ENCODE data around the gene SPDYE1. TPM values are rescaled to one million over a fixed set of nuclear protein-coding genes. Genes with fewer than 3 reads are reported as not detected.
A peak's percentile ranks its signal among the peaks of the same experiment; 100 is the strongest.

The SPDYE1 gene
- total RNA-seq, 2 donors from 2014 or later = not detected

DNA sequence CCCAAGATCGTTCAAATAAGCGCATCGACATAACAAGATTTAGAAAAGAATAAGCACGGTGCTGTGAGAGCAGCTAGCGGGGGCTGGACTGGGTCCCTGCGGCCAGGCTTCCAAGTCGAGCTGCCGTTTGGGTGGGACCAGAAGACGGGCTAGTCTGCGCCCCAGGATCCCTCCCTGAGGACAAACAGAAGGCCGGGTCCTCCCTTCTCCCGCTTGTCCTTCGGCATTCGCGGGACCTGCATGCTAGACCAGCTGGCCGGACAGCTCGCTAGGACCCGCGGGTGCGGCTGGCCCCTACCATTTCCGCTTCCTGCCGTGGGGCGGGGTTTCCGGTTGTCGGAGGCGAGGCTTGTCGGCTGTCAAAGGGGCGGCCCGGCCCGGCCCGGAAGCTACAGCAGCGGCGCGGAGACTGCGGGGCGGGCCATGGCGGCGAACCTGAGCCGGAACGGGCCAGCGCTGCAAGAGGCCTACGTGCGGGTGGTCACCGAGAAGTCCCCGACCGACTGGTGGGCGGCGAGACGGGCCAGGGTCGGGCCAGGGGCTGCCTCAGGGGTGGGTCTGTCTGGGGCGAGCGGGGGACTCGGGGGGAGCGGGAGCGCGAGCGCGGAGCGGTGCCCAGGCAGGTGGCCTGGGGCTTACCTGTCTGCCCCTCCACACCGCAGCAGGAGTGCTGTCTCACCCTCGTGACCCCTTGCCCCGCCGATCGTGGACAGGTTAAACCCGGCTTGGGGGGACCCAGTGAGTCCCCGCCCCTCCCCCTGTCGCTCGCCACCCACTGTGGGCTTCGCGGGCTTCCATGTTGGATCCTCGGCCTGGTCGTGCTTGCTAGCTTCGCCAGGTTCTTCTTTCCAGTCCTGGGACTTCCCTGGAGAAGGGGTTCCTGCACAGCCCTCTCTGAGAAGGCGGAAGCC lies 46.9 kb downstream of the SPDYE1 start, which contains the start of gene DBNL:
Gene DBNL, plus strand, starts transcription at position 388 of the 911 bp plus-strand sequence. Its CDS starts 36 bp downstream, at position 424.
- Histone ChIP-seq H3K9me3 (no peaks in the 10 kb centered on the region), H3K4me1 (ENCODE audit: control insufficient read depth in 1 of 2, low read depth in 2 of 2) (peaks cover 8 to 30% of the 10 kb centered on the region in 2 donors), H3K27me3 (replicated peaks; ENCODE audit: insufficient read depth) (no peaks in the 10 kb centered on the region), H3K27ac (peak within 1 kb of the TSS; percentile 53 to 79), H3K36me3 (peaks cover 5% of the 10 kb centered on the region), H3K4me3 (peak within 1 kb of the TSS; percentile 91)
- TF ChIP-seq, protein P1, sequence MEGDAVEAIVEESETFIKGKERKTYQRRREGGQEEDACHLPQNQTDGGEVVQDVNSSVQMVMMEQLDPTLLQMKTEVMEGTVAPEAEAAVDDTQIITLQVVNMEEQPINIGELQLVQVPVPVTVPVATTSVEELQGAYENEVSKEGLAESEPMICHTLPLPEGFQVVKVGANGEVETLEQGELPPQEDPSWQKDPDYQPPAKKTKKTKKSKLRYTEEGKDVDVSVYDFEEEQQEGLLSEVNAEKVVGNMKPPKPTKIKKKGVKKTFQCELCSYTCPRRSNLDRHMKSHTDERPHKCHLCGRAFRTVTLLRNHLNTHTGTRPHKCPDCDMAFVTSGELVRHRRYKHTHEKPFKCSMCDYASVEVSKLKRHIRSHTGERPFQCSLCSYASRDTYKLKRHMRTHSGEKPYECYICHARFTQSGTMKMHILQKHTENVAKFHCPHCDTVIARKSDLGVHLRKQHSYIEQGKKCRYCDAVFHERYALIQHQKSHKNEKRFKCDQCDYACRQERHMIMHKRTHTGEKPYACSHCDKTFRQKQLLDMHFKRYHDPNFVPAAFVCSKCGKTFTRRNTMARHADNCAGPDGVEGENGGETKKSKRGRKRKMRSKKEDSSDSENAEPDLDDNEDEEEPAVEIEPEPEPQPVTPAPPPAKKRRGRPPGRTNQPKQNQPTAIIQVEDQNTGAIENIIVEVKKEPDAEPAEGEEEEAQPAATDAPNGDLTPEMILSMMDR (IDR thresholded peaks at IDR 0.05) = no peak
- DNase-seq (ENCODE audit: low spot score) = peak; percentile 75
- peak; percentile 78 for ATAC-seq (ENCODE audit: insufficient number of reproducible peaks, low FRiP score, low read depth)

DNA sequence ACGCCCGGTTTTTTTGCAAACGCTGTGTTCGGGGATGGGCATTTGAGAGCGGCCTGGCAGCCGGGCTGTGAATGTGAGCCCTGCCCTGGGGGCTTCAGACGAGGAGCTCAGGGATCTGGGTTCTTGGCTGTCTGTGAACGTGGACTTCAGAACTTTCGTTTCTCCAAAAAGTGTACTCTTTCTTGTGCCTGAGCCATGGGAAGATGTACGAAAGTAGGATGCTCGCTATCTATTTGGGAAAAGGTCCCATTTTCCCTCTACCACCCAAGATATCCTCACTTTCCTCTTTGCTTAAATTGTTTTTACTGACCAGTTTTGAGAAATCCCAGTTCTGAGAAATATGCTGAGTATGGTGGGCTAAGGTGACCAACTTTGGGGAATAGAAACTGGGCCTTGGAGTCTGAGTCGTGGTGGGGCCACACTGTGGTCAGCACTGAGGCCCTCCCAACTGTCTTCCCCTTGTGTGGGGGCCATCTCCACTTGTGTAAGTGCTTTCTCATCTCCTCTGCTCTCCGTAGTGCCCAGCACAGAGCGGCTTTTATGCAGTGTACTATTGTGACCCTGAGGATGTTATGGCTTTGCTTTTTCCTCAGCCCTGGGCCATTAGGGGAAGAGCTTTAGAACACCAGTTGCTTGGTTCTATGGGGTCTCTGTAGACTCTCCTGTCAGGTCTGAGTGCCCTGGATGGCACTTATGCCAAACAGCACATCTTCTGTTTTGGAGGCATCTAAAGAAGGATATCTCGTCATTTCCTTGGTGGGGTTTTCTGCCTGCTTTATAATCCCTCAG lies 47.7 kb downstream of the SPDYE1 start:
- H3K4me1 ChIP-seq (ENCODE audit: control insufficient read depth in 1 of 2, low read depth in 2 of 2) = peaks cover 8 to 30% of the 10 kb centered on the region in 2 donors

DNA sequence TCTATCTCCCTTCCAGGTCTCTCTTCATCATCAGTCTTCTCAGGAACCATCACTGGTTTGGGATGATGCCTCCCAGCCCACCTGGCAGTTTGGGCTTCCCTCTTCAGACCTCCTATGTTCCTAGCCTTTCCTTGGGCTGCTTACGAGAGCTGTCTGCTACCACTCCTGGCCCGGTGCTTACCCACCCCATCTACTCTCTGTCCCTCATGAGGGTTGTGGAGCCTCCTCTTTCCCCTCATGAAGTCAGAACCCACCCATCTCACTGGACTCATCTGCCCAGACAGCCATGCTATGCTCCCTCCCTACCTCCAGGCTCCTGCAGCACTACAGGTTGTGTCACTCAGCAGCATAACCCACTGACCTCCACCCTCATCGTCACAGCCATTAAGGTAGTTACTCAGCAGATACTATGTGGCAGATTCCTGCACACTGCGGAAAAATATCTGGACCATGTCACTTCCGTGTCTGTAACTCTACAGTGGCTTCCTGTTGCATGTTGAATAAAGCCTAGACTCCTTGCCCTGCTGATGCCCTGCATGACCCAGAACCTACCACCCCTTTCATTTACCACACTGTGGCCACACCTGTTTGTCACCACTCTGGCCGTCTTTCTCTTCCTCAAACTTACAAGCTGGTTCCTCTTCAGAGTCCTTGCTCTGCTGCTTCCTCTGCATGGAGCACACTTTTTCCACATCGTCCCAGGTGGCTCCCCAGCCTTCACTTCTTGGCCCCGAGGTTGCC lies 48.8 kb downstream of the SPDYE1 start:
- TF ChIP-seq, protein P1 (IDR thresholded peaks at IDR 0.05) = no peak
- no peak overlapping the region for H3K4me3 ChIP-seq
- no peak for DNase-seq (ENCODE audit: low spot score)
- H3K36me3 ChIP-seq = peaks cover 24% of the 10 kb centered on the region
- H3K9me3 ChIP-seq = no peaks in the 10 kb centered on the region
- ATAC-seq (ENCODE audit: insufficient number of reproducible peaks, low FRiP score, low read depth) = no peak
- H3K27ac ChIP-seq = peak overlapping the region in 1 of 2 donors; percentile 1
- H3K27me3 ChIP-seq (replicated peaks; ENCODE audit: insufficient read depth) = no peaks in the 10 kb centered on the region
- peaks cover 8 to 30% of the 10 kb centered on the region in 2 donors for H3K4me1 ChIP-seq (ENCODE audit: control insufficient read depth in 1 of 2, low read depth in 2 of 2)

More for the DNA sequence above, 47.7 kb downstream of the SPDYE1 start:
- Histone ChIP-seq H3K36me3 (peaks cover 14% of the 10 kb centered on the region), H3K27me3 (replicated peaks; ENCODE audit: insufficient read depth) (no peaks in the 10 kb centered on the region), H3K4me3 (peak overlapping the region; percentile 91), H3K27ac (peak overlapping the region; percentile 53 to 79), H3K9me3 (no peaks in the 10 kb centered on the region)
- ATAC-seq (ENCODE audit: insufficient number of reproducible peaks, low FRiP score, low read depth) (no peak), DNase-seq (ENCODE audit: low spot score) (no peak)
- TF ChIP-seq, protein P1 (IDR thresholded peaks at IDR 0.05) = no peak

DNA sequence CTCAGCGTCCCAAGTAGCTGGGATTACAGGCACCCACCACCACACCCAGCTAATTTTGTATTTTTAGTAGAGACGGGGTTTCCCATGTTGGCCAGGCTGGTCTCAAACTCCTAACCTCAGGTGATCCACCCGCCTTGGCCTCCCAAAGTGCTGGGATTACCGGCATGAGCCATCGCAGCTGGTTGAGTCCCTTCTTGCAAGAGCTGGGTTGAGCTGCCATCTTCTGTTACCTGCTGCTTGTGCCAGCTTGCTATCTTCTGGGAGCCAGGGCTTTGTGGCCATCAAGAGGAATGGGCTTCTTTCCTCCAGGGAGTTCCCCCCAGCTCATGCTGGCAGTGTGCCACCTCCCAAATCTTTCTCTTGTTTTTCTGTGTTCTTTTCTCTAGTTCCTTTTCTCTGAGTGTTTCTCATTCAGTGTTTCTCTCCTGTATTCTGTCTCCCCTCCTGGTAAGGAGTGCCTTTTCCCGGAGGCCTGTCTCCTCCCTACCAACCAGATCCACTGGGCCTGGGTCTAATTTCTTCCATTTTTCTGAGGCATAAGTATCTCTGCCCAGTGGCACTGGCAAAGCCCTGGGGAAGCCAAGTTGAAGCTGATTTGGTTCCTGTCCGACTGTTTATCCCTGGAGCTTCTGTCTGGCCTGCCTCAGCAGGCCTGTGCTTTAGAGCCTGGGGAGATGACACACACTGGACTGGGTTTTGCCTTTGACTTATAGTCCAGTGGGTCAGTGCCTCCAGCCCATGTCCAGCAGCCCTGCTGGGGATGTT lies 50.5 kb downstream of the SPDYE1 start:
- no peak overlapping the region for H3K27ac ChIP-seq
- TF ChIP-seq, protein P1 (IDR thresholded peaks at IDR 0.05) = no peak
- H3K4me1 ChIP-seq (ENCODE audit: control insufficient read depth in 1 of 2, low read depth in 2 of 2) = peaks cover 8 to 30% of the 10 kb centered on the region in 2 donors
- H3K9me3 ChIP-seq = no peaks in the 10 kb centered on the region
- ATAC-seq (ENCODE audit: insufficient number of reproducible peaks, low FRiP score, low read depth) (no peak), DNase-seq (ENCODE audit: low spot score) (no peak)
- H3K27me3 ChIP-seq (replicated peaks; ENCODE audit: insufficient read depth) = no peaks in the 10 kb centered on the region
- peaks cover 41% of the 10 kb centered on the region for H3K36me3 ChIP-seq
- no peak overlapping the region for H3K4me3 ChIP-seq

Measured in thoracic aorta (tissue), 2 donors.